Panc1 (cell line): ENCODE results near the gene GRHL1.

Source experiments
- CTCF ChIP-seq: fragments of 450-650 bp; IDR thresholded peaks from 2 replicates; pipeline ENCODE4 v1.5.1; 2017; ENCODE audit warnings: mild to moderate bottlenecking
- POLR2AphosphoS5 ChIP-seq: IDR thresholded peaks from 2 replicates; pipeline ENCODE4 v1.6.1; 2012; ENCODE audit warnings: mild to moderate bottlenecking, low read depth, low read length, moderate library complexity
- REST ChIP-seq, 2 experiments: IDR thresholded peaks; 2 replicates each; pipeline ENCODE4 v1.6.1; 2011 to 2012; ENCODE audit warnings: low read depth in 2 of 2, control low read depth in 1 of 2, low read length in 1 of 2, mild to moderate bottlenecking in 1 of 2, moderate library complexity in 1 of 2; ENCODE audit not compliant: insufficient read depth in 1 of 2
- SIN3A ChIP-seq: IDR thresholded peaks from 2 replicates; pipeline ENCODE4 v1.6.1; 2012; ENCODE audit warnings: low read depth, mild to moderate bottlenecking, low read length, moderate library complexity, borderline replicate concordance; ENCODE audit not compliant: insufficient read depth
- TCF7L2 ChIP-seq: IDR thresholded peaks from 2 replicates; pipeline ENCODE4 v1.6.1; 2011; ENCODE audit warnings: mild to moderate bottlenecking, low read depth, low read length, inconsistent platforms

GRCh38 chr2:9991829-9992273 is 40.4 kb downstream of the GRHL1 start:
- TF ChIP-seq POLR2AphosphoS5, result no peak
- no peak for TF ChIP-seq CTCF
- no peak for TF ChIP-seq SIN3A
- no peak for TF ChIP-seq TCF7L2
- TF ChIP-seq REST (IDR thresholded peaks at IDR 0.05; ENCODE audit: insufficient read depth in 1 of 2, low read depth in 2 of 2, low read length in 1 of 2), result no peak
